OCI-LY3 (cell line): ENCODE measurements around the gene EMD.

Source experiments
- CTCF ChIP-seq: fragments of 200-600, 300-600 bp; sonication (generic); IDR thresholded peaks from 2 replicates; pipeline ENCODE4 v1.5.1; 2014; ENCODE audit warnings: antibody characterized with exemption, low read length, low read depth
- EZH2phosphoT487 ChIP-seq: fragments of 200-600 bp; shearing (Covaris generic); IDR thresholded peaks from 2 replicates; pipeline ENCODE4 v1.6.1; 2018; ENCODE audit warnings: antibody characterized with exemption, mixed run types, low read depth

- no peak for TF ChIP-seq CTCF
- TF ChIP-seq EZH2phosphoT487: no peak
Measured at GRCh38 chrX:154333116-154333515, 46.0 kb upstream of the EMD start.
